Activated CD4-positive, alpha-beta T cell treated with anti-CD3 and anti-CD28 coated beads for 4 hours (primary cell): ENCODE results near the gene CENATAC.
A peak's percentile ranks its signal among the peaks of the same experiment; 100 is the strongest.
"Not testable (repeated sequence)": the region's sequence is repeated elsewhere in the genome, so short reads cannot be mapped to it uniquely, and the experiment has no call there.

Source experiments
- DNase-seq, 2 donors: peaks; one replicate each; pipeline ENCODE4 v3.0.0-alpha.2; 2020

Gene CENATAC

GRCh38 chr11:119027561-119028345, 29.8 kb downstream of the CENATAC start:
- no peak for DNase-seq

DNA sequence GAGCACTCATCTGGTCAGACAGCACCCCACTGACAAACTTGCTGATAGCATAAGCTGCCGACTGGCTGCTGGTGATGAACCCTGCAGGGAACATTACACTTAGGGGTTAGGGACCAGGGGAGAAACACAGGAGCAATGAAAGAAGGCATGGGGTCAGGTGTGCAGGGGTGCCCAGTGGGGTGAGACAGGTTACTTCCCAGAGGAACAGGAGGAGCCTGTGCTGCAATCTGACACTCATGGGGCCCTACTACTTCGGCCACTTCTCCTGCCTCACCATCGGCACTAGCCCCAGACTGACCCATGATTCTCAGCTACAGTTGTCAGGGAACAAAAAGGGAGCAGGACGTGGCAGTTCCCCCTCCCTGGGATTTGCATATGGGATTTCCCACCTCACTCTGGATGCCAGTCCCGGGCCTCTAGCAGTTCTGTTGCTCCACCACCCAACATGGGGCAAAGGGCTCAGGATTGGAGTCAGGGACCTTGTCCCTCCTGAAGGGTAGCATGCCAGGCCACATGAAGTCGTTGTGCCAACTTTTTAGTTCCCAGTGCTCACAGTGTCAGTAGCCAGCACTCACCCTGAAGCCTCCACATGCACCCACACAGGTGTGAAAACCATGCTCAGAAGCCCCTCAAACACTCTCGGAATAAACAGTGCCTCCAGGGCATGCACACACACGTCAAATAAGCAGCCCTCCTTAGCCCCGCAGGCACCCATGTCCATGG, 30.6 kb downstream of the CENATAC start:
- DNase-seq: no peak

DNA sequence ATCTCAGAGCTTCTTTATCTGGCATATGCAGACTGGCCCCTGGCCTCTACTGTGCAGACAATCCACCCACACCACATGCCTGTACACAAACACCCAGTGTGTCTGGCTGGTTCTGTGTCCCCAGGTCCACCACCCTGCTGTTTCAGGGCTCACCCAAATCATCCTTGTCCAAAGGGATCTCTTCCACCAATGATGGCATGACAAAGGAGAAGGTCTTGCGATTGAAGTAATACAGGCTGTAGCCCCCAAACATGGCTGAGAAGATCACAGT, 31.1 kb downstream of the CENATAC start:
- DNase-seq: no peak

DNA sequence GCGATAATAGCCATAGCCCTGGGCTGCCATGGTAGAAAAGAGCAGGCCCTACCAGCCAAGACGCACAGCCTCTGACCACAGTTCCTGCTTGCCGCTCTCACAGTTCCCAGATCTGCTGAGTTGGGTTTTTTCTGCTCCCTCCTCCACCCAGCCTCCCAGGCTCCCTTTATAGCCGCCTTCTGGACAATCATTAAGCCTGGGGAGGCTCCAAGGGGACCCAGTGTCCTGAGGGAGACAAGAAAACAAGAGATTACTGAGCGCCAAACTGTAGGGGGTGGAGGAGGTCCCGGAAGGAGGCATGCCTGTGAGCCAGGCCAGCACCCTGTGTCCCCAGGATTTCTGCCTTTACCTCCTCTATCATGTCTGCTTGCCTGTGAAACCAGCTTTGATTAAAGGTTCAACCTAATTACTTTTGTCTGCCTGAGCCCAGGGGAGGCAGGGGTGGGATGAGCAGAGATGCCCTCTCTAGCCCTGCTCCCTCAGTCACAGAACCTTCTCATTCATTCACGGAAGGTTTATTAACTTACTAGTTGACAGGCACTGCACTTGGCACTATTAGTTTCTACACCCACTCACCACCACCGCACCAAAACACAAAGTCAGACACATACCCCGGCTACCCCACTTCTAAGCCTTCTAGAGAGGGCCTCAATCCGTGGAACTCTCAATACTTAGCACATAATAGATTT, 31.5 kb downstream of the CENATAC start:
- peak; percentile 43 to 45 for DNase-seq

DNA sequence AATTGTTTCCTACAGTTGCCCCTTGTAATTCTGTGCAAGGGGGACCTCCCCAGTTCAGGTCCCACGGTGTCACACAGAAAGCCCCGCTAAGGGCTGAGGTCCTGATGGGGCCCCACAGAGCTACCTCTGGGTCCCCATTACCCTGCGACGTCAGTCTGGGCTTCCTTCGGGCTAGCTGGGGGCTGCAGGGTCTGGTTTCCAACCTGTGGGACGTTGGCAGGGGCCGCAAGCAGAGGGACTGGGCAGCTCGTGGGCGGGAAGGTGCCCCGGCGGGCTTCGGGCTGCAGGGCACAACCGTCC, 32.0 kb downstream of the CENATAC start:
- peak in 1 of 2 donors; percentile 17 for DNase-seq

DNA sequence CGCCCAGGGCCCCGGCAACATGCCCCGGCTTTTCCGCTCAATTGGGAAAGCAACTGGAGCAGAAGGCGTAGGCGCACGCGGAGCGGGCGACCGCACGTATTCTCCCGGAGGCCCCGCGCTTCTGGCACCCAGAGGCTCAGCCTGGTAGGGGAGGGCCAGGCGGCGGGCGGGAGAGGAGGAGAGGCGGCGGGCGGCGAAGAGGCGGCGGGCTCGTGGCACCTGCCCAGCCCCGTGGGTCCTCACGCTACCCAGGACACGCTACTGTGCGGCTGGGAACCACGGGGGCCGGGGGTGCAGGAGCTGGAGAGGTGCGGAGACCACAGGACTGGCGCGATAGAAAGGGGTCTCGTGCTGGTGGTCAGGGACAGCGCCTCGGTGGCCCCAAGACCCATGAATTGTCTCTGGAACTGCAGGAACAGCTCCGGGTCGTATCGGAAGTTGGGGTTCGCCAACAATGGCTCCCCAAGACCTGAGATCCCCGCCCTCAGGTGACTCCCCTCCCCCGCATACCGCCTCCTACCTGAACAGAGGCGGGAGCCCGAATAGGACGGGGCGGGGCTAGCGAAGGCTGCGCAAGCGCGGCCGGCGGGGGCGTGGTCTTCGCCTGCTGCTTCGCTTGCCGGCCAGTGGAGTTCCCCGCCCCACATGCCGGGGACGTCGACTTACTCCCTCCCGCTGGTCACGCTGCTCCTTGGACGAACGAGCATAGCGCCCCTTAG, 32.5 kb downstream of the CENATAC start, which contains the start of gene SLC37A4:
Gene SLC37A4, minus strand, starts transcription at position 549 of the 719 bp plus-strand sequence.
- peak; percentile 97 to 99 for DNase-seq

- DNase-seq: no peak
Measured at GRCh38 chr11:119031912-119032280, 34.0 kb downstream of the CENATAC start.

DNA sequence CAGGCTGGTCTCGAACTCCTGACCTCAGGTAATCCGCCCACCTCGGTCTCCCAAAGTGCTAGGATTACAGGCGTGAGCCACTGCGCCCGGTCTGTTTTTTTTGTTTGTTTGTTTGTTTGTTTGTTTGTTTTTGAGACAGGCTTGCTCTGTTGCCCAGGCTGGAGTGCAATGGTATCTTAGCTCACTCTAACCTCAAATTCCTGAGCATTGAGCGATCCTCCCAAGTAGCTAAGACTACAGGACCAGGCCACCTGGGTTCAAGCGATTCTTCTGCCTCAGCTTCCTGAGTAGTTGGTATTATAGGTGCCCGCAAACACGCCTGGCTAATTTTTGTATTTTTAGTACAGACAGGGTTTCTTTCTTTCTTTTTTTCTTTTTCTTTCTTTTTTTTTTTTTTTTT, 35.5 kb downstream of the CENATAC start:
- not testable (repeated sequence) for DNase-seq

- no peak for DNase-seq
Measured at GRCh38 chr11:119034813-119035212, 36.9 kb downstream of the CENATAC start.

GRCh38 chr11:119038884-119039283, 40.9 kb downstream of the CENATAC start:
- DNase-seq: no peak

GRCh38 chr11:119039471-119039870, 41.5 kb downstream of the CENATAC start:
- DNase-seq: not testable (repeated sequence)

- DNase-seq: no peak
Measured at GRCh38 chr11:119041821-119042514, 44.0 kb downstream of the CENATAC start.

DNA sequence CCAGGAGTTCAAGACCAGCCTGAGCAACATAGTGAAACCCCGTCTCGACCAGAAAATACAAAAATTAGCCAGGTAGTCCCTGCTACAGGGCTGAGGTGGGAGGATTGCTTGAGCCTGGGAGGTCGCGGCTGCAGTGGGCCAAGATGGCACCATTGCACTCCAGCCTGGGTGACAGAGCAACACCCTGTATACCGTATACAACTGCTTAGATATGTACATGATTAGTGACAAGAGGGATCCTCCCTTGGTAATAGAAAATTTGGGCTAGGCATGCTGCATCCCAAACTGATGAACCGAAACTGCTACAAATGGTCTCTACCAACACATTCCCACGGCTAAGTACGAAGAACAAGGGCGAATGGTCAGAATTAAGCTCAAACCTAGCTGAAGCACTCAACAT, 45.0 kb downstream of the CENATAC start:
- DNase-seq: no peak

DNA sequence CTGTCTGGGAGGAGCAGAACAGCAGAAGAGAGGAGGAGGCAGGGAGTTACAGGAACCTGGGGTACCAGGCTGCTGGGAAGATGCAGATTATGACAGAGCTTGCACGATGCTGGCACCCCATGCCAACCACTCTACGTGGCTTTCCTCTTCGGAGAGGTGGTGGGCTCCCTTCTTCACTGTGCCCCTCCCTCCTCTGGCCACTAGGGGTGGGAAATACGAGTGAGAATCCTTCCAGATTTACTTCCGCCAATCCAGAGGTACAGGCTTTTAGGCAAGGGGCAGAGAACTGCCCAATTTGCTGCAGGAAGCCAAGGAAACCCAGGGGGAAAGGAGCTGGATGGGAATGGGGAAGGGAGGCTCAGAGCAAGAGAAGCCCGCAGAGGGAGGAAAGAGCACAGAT, 46.8 kb downstream of the CENATAC start:
- DNase-seq: no peak

DNA sequence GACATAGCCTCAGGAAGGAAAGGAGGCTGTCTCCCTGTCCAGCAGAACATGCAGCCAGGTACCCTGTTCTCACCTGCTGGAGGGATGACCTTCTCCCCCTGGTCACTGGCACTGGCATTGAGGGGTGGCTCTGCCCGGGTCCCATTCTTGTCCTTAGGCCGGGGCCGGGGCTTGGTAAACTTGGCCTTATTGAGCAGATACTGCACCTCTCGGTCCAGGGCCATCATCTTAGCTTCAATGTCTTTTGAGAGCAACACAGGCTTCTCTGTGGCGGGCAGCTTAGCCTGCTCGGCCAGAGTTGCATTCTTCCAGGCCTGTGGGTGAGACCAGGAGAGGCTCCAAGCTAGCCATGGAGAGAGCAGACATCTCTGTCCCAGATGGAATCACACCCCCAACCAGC, 48.6 kb downstream of the CENATAC start:
- no peak for DNase-seq

DNA sequence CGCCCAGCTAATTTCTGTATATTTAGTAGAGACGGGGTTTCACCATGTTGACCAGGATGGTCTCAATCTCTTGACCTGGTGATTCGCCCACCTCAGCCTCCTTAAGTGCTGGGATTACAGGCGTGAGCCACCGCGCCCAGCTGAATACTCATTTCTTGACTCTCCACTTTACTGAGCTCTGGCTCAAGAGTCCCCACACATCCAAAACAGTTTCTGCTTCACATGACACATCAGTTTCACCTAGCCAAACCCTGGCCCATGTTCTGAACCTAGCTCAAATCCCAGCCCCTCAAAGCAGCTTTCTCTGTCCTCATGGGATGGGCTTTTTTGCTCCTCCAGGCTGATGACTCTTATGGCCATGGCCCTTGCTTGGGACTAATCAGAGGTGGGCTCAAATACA, 49.3 kb downstream of the CENATAC start:
- DNase-seq: no peak

DNA sequence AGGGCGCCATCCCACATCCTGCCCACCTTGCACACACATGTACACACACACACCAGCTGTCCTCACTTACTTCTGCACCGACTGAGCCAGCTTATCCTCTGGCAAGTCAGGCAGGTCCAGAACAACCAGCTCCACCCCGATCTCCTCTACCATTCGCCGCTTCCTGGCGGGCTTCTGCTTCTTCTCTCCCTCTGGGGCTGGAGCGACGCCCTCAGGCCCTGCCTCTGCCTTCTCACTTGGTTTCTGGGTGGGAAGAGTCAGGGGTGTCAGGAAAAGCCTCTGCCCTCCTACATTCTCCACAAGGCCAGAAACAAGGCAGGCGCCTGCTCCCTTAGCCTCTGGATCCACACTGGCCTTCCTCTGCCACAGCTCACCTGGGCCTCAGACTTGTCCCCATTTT, 50.7 kb downstream of the CENATAC start:
- DNase-seq: no peak

GRCh38 chr11:119049081-119049480, 51.1 kb downstream of the CENATAC start:
- DNase-seq: no peak

DNA sequence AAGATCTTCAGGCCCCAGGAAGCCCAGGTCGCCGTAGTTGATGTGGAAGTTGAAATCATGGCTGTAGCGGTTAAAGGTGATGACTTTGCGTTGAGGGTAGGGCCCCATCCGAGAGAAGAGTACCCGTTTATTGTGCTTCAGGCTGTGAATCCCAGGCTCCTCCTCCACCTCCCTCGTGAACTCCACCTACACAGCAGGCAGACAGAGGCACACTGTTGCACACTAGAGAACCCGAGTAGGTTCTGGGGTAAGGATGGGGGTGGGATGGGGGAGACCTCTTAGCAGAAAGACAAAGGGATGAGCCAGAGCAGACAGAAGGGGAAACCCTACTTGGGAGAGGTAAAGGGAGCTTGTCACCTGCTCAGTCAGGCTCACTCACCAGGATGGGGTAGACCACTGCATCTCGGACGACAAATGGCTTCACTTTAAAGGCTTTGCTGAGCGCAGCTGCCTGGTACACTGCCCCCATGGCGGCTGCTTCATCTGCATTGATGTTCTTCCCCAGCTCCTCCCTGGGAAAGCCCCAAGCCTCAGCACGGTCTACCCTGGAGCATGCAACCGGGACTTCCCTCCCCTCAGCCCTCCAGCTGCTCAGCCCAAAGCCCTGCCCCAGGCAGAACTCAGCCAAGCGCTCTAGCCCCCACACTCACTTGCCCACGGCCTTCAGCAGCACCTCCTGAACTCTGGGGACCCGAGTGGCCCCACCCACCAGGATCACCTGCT, 53.7 kb downstream of the CENATAC start:
- no peak for DNase-seq

DNA sequence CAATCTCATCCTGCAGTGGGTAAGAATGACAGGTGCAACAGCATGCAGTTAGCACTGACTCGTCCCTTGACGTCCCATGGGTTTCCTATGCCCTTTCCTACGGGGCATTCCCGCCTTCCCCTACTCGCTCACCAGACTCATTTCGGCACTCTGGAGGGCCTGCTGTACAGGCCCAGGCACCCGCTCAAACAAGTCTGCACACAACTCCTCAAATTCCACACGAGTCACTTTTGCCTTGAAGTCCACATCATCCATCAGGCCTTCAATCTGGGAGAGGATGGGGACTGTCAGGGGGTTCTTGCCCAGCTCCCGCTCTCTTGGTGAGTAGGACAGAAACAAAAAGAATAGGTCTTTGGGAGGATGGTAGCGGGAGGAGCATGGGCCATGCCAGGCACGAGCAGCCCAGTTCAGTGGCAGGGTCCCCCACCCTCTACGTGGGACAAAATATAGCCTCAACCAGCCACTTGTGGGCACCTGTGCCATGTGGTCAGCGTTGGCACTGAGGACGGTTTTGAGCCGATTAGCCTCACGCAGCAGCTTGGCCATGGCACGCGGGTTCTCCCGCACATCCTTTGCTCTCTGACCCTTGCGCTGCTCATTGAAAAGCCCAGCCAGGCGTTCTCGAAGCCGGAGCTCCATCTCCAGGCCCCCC, 54.4 kb downstream of the CENATAC start:
- no peak for DNase-seq

DNA sequence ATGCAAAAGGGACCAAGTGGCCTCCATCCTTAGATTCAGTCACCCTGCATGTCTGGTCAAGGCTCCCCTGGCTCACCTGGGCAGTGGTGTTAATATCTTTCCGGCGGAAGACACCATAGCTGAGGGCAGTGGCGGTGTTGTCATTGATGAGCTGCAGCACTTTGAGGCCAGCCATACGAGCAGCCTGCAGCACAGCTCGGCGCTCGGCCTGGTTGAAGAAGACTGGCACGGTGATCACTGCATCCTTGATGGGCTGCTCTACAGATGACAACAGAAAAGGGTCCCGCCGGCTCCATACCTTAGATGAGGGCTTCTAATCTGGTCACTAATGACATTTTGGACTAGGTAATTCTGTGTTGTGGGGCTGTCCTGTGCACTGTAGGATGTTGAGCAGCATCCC, 56.5 kb downstream of the CENATAC start:
- no peak for DNase-seq

- no peak for DNase-seq
Measured at GRCh38 chr11:119055901-119056300, 58.0 kb downstream of the CENATAC start.
